Measurements from ENCODE around the gene PFN1.

DNA sequence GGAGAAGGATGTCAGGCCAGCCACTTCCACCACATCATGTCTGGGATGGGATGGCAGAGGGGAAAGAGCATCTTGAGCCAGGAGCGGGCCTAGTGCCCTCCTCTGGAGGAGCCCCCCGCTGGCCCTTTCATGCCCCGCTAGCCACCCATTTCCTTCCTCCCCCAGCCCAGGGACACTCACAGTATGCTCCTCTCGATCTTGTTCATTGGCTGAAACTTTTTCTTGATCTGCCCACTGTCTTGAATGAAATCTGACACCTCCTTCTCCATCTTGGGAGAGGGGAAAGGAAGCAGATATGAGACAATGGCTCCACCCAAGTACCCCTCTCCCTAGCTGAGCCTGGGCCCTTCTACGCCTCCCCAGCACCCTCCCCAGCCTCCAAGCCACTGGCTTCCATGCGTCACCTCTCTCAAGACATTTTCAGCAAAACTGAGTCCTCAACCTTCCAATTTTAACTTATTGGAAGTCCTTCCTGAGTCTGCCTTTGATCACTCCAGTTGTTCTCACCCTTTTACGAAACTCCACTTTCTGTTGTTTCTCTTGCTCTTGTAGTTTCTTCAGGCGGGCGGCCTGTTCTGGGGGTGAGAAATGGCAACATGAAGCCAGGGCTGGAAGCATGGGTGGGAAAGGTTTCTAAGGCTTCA, 12.1 kb upstream of the PFN1 start:
- TF ChIP-seq CTCF (conservative IDR thresholded peaks at IDR 0.05; ENCODE audit: low read depth, low read length) (no peak), EZH2 (IDR thresholded peaks at IDR 0.05; ENCODE audit: borderline replicate concordance, low read depth, low read length, poor library complexity, severe bottlenecking) (no peak)

Measured in A673 (cell line).